ENCODE results near the gene TLR6. TPM values are rescaled to one million over a fixed set of nuclear protein-coding genes. Genes with fewer than 3 reads are reported as not detected.
"Not testable (repeated sequence)": the region's sequence is repeated elsewhere in the genome, so short reads cannot be mapped to it uniquely, and the experiment has no call there.

The TLR6 gene
- polyA plus RNA-seq, 3 donors, result 0.53 to 1.00 (median 0.57) TPM

DNA sequence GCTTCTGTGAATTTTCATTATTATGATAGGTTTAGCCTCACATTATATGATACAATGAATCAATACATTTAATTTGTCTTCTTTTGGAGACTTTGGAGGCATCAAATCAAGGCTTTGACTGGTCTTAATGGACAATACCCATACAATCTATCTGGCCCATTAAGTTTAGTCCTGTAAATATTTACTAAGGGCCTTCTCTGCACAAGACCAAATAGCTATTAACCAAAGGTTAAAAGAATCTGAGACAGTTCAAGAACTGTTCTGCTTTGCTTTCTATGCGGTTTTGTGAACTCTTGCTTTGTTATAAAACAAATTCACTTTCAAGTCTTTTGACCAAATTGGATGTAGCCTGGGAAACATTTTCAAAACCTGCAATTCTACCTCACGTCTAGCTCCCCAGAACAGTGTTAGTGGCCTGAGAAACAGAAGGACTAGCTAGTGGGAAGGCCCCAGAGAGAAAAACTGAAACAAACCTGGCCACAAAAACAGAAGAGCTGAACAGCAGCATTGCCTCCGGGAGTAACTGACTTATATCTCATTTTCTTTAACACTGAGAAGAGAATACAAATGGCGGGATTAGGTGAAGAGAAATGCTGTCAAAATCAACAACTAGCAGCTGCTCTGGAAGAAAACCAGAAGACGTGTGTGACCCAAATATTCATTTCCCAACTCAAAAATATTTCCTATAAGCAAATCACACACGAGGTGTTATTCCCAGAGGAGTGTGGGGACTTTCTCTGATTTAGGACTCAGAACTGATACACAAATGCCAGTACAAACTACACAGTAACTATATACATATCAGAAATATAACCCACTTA lies 52.6 kb downstream of the TLR6 start:
- DNase-seq (ENCODE audit: extremely low read depth in 1 of 11, low read depth in 9 of 11, low spot score in 4 of 11), result no peak

GRCh38 chr4:38802561-38803355 lies 53.9 kb downstream of the TLR6 start:
- no peak for DNase-seq (ENCODE audit: extremely low read depth in 1 of 11, low read depth in 9 of 11, low spot score in 4 of 11)

DNA sequence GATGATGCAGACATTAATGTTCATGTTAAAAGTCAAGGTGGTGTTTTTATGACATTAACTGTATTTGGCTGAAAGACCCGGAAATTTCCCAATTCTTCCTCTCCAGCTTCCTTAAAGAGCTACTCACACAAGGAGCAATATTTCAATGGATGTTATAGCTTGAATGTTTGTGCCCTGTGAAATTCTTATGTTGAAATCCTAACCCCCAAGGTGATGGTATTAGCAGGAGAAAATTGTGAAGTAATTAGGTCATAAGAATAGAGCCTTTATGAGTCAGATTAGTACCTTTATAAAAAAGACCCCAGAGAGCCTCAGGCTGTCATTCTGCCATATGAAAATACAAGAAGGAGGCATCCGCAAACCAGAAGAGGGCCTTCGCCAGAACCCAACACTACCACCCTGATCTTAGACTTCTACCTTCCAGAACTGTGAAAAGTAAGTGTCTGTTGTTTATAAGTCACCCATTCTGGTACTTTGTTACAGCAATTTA lies 55.6 kb downstream of the TLR6 start:
- DNase-seq (ENCODE audit: extremely low read depth in 1 of 11, low read depth in 9 of 11, low spot score in 4 of 11), result no peak

DNA sequence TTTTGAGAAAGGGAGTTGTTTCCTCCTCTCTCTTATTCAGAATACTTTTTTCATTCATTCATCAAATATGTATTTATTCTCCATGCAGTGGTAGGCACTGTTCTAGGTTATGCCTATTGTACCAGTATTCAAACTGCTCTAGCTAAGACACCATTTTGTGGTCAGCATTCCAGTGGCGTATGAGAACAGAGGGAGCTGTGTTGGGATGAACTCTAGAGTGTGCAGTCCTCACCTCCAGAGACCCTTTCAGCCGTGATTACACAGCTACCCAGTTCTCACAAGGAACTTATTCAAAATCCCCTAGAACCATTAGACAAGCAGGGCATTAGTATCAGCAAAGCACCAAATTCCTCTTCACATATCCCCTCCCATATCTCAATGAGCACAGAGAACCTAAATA lies 56.3 kb downstream of the TLR6 start:
- no peak for DNase-seq (ENCODE audit: extremely low read depth in 1 of 11, low read depth in 9 of 11, low spot score in 4 of 11)

DNA sequence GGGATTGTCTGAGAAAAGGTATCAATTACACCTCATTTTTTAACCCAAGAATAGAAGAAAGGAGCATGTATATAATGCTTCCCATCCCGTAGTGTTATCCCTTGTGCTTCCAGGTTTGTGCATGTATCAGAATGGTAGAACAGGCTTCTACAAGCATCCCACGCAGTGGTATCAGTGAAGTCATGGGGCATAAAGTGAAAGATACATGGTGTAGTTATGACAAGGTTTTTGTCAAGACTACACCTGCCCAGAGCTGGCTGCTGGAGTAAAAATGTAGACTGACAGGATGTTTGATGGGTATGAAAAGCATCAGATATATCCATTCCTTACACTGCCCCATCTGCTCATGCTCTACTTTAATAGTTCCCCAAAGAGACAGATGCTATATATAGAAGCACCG lies 61.5 kb downstream of the TLR6 start:
- DNase-seq (ENCODE audit: extremely low read depth in 1 of 11, low read depth in 9 of 11, low spot score in 4 of 11), result no peak

GRCh38 chr4:38794051-38794450 lies 62.6 kb downstream of the TLR6 start:
- DNase-seq (ENCODE audit: extremely low read depth in 1 of 11, low read depth in 9 of 11, low spot score in 4 of 11), result no peak

DNA sequence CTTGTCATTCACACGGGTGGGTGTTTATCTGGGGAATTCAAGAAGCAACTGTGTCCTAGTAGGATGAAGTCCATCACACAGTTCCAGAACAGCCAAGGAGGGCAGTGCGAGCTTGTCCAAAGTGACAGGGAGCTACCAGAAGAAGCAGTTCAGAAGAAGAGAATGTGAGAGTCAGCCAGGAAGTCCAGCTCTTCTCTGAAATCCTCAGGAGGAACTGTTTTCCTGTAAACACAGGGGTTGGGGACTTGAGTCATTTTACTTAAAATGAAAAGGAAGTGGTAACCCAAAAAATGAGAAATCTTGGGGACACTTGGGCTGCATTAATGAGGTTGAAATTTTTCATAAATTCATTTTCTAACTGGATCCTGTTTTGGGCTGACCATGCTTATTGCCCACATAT lies 65.6 kb downstream of the TLR6 start:
- no peak for DNase-seq (ENCODE audit: extremely low read depth in 1 of 11, low read depth in 9 of 11, low spot score in 4 of 11)

DNA sequence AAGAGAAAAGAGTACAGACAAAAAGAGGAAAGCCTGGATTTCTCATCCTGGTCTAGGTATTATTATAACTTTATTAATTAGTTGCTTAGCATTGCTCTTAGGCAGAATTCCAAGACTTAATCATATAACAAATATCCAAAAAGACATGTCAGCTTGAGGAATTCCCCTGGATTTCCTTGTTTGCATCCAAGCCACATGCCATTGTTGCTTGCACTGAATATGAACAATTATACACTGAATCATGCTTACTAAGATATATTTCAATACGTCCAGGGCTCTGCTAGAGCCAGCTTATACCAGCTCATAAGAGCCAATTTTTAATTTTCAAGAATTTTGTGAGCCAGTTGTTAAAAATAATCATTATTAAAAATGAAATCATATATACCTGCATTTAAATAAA lies 68.3 kb downstream of the TLR6 start:
- DNase-seq (ENCODE audit: extremely low read depth in 1 of 11, low read depth in 9 of 11, low spot score in 4 of 11), result no peak

- DNase-seq (ENCODE audit: extremely low read depth in 1 of 11, low read depth in 9 of 11, low spot score in 4 of 11), result no peak
These were observed 68.9 kb downstream of the TLR6 start for GRCh38 chr4:38787693-38788092.

GRCh38 chr4:38785901-38786402 lies 70.7 kb downstream of the TLR6 start:
- DNase-seq (ENCODE audit: extremely low read depth in 1 of 11, low read depth in 9 of 11, low spot score in 4 of 11), result no peak

DNA sequence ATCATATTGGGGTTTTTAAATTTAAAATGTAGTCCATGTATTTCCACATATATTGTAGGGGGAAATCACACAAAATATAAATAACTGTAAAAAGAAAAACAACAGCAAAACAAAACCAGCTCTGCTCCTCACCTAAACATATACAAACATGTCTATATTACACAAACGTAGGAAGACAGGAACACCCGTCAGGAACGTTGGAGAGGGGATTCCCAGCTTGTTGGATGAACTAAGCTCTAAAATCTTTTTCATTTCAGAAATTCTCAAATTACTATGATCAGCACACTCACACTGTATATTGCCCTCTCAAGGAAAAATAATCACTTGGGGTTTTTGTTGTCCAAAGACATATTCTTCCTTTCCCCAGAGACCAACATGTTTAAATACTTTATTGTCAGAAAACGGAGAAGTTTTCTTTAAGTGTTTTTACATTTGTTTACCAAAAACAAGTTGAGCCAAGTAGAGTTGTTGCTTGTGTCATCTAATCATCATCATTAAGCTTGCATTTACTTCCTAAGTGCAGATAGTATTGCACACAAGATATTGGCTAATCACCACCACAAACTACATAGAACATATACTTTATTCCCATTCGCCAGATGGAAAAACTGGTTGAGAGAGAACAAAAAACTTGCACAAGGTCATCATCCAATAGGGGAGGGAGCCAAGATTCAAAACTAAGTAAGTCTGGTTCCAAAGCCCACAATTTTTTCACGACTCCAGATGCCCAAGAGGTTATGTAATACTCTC lies 71.4 kb downstream of the TLR6 start:
- DNase-seq (ENCODE audit: extremely low read depth in 1 of 11, low read depth in 9 of 11, low spot score in 4 of 11), result no peak

DNA sequence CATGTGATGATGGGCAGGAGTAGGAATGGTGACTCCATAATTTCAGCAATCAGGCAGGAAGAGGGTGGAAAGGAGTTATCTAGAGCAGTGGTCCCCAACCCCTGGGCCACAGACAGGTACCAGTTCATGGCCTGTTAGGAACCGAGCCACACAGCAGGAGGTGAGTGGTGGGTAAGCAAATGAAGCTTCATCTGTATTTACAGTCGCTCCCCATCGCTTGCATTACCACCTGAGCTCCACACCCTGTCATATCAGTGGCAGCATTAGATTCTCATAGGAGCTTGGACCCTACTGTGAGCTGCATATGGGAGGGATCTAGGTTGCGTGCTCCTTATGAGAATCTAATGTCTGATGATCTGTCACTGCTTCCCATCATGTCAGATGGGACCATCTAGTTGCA lies 72.5 kb downstream of the TLR6 start:
- no peak for DNase-seq (ENCODE audit: extremely low read depth in 1 of 11, low read depth in 9 of 11, low spot score in 4 of 11)

DNA sequence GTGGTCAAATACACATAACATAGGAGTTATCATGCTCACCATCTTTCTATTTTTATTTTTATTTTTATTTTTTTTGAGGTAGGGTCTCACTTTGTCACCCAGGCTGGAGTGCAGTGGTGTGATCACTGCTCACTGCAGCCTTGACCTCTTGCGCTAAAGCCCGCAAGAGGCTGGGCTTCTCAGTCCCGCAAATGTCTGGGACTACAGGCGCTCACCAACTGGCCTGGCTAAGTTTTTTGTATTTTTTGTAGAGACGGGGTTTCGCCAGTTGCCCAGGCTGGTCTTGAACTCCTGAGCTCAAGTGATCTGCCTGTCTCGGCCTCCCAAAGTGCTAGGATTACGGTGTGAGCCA lies 73.5 kb downstream of the TLR6 start:
- DNase-seq (ENCODE audit: extremely low read depth in 1 of 11, low read depth in 9 of 11, low spot score in 4 of 11), result no peak

- peak in 3 of 11 donors; percentile 33 to 56 (median 50) for DNase-seq (ENCODE audit: extremely low read depth in 1 of 11, low read depth in 9 of 11, low spot score in 4 of 11)
These were observed 74.0 kb downstream of the TLR6 start, which contains the start of gene TLR10 for GRCh38 chr4:38782452-38783108. Gene TLR10 (minus strand): TSS chr4:38782990. CDS start chr4:38775590, 7,400 bp downstream.

- no peak for DNase-seq (ENCODE audit: extremely low read depth in 1 of 11, low read depth in 9 of 11, low spot score in 4 of 11)
These were observed 74.8 kb downstream of the TLR6 start for GRCh38 chr4:38781854-38782261.

DNA sequence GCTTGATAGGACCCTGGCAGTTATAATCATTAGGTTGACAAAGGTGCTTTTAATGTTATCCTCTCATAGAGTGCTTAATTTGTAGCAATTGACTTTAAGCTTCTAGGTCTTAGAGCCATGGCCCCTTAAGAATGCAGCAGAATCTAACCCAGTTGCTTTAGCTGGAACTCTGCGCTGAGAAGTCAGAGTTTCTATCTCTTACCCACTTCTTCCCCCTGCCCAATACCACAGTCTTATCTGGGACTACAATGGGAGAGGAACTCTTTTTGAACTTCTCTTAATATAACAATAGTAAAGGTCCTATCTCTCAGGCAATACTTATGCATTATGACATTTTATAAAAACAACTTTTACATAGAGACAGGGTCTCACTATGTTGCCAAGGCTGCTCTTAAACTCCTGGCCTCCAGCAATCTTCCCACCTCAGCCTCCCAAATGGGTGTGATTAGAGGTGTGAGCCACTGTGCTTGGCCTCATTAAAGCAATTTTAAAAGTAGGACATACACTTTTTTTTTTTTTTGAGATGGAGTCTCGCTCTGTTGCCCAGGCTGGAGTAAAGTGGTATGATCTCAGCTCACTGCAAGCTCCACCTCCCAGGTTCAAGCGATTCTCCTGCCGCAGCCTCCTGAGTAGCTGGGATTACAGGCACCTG lies 75.7 kb downstream of the TLR6 start:
- DNase-seq (ENCODE audit: extremely low read depth in 1 of 11, low read depth in 9 of 11, low spot score in 4 of 11), result no peak

DNA sequence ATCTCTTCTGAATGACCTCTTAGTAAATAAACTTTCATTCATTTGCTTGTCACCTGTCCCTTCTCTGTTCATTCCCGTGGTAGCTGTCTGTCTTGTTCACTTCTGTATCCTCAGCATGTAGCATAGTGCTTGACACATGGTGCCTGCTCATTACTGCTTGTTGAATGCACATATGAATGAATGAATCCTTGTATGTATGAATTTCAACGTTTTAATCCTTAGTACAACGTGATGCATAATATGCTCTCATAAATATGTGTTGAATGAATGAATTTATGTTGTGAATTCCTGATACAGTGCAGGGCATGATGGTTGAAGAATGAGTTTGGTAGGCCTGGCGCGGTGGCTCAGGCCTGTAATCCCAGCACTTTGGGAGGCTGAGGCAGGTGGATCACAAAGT lies 76.8 kb downstream of the TLR6 start:
- DNase-seq (ENCODE audit: extremely low read depth in 1 of 11, low read depth in 9 of 11, low spot score in 4 of 11), result no peak

DNA sequence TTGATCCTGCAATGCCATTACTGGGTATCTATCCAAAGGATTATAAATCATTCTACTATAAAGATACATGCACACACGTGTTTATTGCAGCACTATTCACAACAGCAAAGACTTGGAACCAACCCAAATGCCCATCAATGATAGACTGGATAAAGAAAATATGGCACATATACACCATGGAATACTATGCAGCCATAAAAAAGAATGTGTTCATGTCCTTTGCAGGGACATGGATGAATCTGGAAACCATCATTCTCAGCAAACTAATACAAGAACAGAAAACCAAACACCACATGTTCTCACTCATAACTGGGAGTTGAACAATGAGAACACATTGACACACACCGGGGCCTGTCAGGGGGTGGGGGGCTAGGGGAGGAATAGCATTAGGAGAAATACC lies 78.7 kb downstream of the TLR6 start:
- DNase-seq (ENCODE audit: extremely low read depth in 1 of 11, low read depth in 9 of 11, low spot score in 4 of 11), result not testable (repeated sequence)
